Coronary artery (tissue), 2 donors: ENCODE data around the gene MRTFA.
A peak's percentile ranks its signal among the peaks of the same experiment; 100 is the strongest.

ENCODE experiments used
- DNase-seq: peaks from one replicate; pipeline ENCODE4 v3.0.0-alpha.2; 2017; ENCODE audit warnings: low spot score
- H3K27ac ChIP-seq, 2 donors: fragments of 200-600 bp; sonication (generic); one replicate each; pipeline ENCODE4 v1.5.1; 2016 to 2019
- H3K4me3 ChIP-seq: fragments of 200-600 bp; sonication (generic); 2 replicates; pipeline ENCODE4 v1.5.1; 2016; ENCODE audit warnings: mild to moderate bottlenecking, moderate library complexity
- CTCF ChIP-seq: fragments of 200-600 bp; sonication (generic); IDR thresholded peaks from one replicate; pipeline ENCODE4 v1.5.1; 2019; ENCODE audit warnings: antibody characterized with exemption

Gene MRTFA

DNA sequence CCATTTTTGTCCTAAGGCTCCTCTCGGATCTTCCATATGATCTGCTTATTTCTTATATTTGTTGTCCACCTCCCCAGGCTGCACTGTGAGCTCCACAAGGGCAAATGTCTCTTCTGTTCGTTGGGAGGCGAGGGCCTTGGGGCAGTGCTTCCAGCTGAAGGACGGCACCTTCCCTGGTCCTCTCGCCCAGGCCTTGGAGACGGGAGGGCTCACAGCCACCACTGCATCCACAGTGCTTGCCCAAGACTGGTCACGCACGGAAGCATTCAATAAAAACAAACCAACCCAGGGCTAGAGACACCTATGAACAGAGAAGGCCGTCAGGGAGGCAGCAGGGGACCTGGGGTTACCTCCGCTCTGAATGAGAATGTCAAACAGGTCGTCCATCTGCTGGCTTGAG lies 219.9 kb downstream of the MRTFA start:
- no peak for TF ChIP-seq CTCF
- Histone ChIP-seq H3K27ac (no peak overlapping the region), H3K4me3 (no peak overlapping the region)
- no peak for DNase-seq

- no peak for TF ChIP-seq CTCF
- H3K27ac ChIP-seq = peak overlapping the region in 1 of 2 donors; percentile 55
These were observed 220.3 kb downstream of the MRTFA start for GRCh38 chr22:40416267-40416570.

GRCh38 chr22:40415531-40416266 lies 220.8 kb downstream of the MRTFA start:
- peak overlapping the region in 1 of 2 donors; percentile 55 for H3K27ac ChIP-seq

More at GRCh38 chr22:40416267-40416570, 220.3 kb downstream of the MRTFA start:
- no peak for DNase-seq
- H3K4me3 ChIP-seq = no peak overlapping the region

GRCh38 chr22:40414838-40415505 lies 221.5 kb downstream of the MRTFA start:
- H3K27ac ChIP-seq = no peak overlapping the region

More at GRCh38 chr22:40415531-40416266, 220.8 kb downstream of the MRTFA start:
- no peak for DNase-seq
- no peak for TF ChIP-seq CTCF
- H3K4me3 ChIP-seq = no peak overlapping the region

DNA sequence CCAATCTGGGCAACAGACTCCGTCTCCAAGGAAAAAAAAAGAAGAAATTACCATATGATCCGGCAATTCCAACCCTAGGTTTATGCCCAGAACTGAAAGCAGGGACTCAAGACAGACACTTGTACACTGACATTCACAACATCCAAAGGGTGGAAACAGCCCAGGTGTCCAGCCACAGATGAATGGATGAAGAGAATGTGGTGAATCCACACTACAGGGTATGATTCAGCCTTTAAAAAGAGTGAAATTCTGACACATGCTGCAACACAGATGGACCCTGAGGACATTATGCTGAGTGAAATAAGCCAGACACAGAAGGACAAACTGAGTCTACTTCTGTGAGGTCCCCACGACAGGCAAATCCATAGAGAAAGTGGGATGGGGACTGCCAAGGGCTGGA lies 222.2 kb downstream of the MRTFA start:
- no peak for TF ChIP-seq CTCF
- no peak overlapping the region for H3K27ac ChIP-seq
- no peak for DNase-seq
- no peak overlapping the region for H3K4me3 ChIP-seq

More at GRCh38 chr22:40414838-40415505, 221.5 kb downstream of the MRTFA start:
- no peak for TF ChIP-seq CTCF
- H3K4me3 ChIP-seq = no peak overlapping the region
- no peak for DNase-seq

- Histone ChIP-seq H3K27ac (no peak overlapping the region), H3K4me3 (no peak overlapping the region)
- no peak for TF ChIP-seq CTCF
- DNase-seq = no peak
These were observed 222.6 kb downstream of the MRTFA start for GRCh38 chr22:40413873-40414272.

- TF ChIP-seq CTCF = no peak
- no peak for DNase-seq
- Histone ChIP-seq H3K27ac (no peak overlapping the region), H3K4me3 (no peak overlapping the region)
These were observed 224.1 kb downstream of the MRTFA start for GRCh38 chr22:40412441-40412840.
